Peyer's patch (tissue), 4 donors: ENCODE measurements around the gene OLR1. TPM values are rescaled to one million over a fixed set of nuclear protein-coding genes. Genes with fewer than 3 reads are reported as not detected.

Experiments
- DNase-seq, 3 donors: peaks; one replicate each; pipeline ENCODE4 v3.0.0-alpha.2; 2017 to 2019
- H3K27ac ChIP-seq, 4 donors: fragments of 200-600 bp; sonication (generic); one replicate each; pipeline ENCODE4 v1.5.1; 2016 to 2019
- H3K27me3 ChIP-seq, 2 donors: fragments of 200-600 bp; sonication (generic); one replicate each; pipeline ENCODE4 v1.5.1; 2019
- H3K36me3 ChIP-seq, 3 donors: fragments of 200-600 bp; sonication (generic); one replicate each; pipeline ENCODE4 v1.5.1; 2016 to 2019
- H3K4me1 ChIP-seq, 4 donors: fragments of 200-600 bp; sonication (generic); one replicate each; pipeline ENCODE4 v1.5.1; 2016 to 2019
- H3K4me3 ChIP-seq, 4 donors: fragments of 200-600 bp; sonication (generic); 1 replicate in 3 of 4; 2 replicates in 1 of 4; pipeline ENCODE4 v1.5.1; 2016 to 2019; ENCODE audit warnings: mild to moderate bottlenecking in 1 of 4
- H3K9me3 ChIP-seq, 4 donors: fragments of 200-600 bp; sonication (generic); one replicate each; pipeline ENCODE4 v1.5.1; 2016 to 2019; ENCODE audit warnings: mild to moderate bottlenecking in 1 of 4
- POLR2A ChIP-seq, 2 donors: fragments of 450-650 bp; IDR thresholded peaks; one replicate each; pipeline ENCODE4 v1.5.1; 2017; ENCODE audit warnings: antibody characterized with exemption in 2 of 2, mild to moderate bottlenecking in 2 of 2, moderate library complexity in 2 of 2
- total RNA-seq, 4 donors: library from RNA; depleted of rRNA; stranded (reverse); fragments of >200 nt; gene quantifications; one replicate each; pipeline ENCODE4 v1.1.0, GENCODE V29; 2016
- TF ChIP-seq, protein P1 (sequence below), 6 experiments: fragments of 450-650 bp in 4 of 6; fragments of 200-600 bp in 2 of 6; sonication (generic) in 1 of 6; IDR thresholded peaks; one replicate each; pipeline ENCODE4 v1.5.1; 2017 to 2019; ENCODE audit warnings: antibody characterized with exemption in 6 of 6, mild to moderate bottlenecking in 3 of 6, moderate library complexity in 1 of 6

OLR1 gene
- total RNA-seq, 4 donors from 2014 or later = not detected

DNA sequence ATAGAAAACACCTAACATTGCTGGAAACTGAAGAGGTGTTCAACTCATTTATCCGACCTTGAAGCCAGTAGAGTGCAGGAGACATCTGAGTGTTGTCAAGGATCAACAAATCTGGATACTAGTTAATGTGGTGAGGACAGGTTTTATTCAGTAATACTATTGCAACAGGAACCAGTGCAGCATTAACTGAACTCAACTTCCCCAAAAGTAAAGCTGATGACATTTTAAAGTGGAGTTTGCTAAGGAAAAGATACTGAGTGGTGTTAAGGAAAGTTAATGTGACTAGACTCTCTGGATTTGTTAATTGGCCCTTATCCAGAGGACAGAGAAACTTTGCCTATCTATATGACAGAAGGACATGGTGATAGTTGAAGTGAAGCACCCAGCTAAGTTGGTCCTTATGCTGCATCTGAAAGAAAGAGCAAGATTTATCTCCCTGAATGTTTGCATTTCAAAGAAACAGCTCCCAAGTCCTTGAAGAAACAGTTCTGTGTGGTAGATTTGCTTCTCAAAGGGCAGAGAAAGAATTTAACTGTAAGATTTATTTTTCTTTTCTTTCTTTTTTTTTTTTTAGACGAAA is 40.7 kb downstream of the OLR1 start:
- no peaks in the 10 kb centered on the region for H3K36me3 ChIP-seq
- no peaks in the 10 kb centered on the region for H3K27me3 ChIP-seq
- H3K9me3 ChIP-seq = no peaks in the 10 kb centered on the region
- TF ChIP-seq POLR2A (IDR thresholded peaks at IDR 0.05) = no peak
- no peak overlapping the region for H3K4me3 ChIP-seq
- H3K4me1 ChIP-seq = peaks cover 0 to 5% (median 0%) of the 10 kb centered on the region in 4 donors
- DNase-seq = no peak
- H3K27ac ChIP-seq = no peak overlapping the region

DNA sequence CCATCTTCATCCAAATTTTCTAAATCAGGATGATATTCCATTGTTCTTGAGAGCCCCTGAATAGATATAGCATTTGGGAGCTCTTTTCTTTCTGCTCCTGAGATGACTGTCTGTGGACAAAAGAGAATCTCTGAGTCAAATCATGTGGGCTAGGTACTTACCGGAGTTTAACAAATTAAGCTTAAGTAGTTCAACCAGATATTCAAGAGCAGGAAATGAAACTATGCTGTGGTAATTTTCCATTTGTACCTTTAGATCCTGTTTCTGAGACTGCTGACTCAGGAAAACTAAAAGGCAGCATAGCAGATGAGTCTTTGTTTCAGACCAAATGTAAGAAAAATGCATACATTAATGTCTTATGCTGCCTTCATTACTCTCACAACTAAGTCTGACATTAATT is 41.9 kb downstream of the OLR1 start, which contains the start of gene CLEC7A:
Gene CLEC7A, minus strand, starts transcription at position 158 of the 400 bp plus-strand sequence. Its CDS starts 117 bp downstream, at position 41.
- H3K36me3 ChIP-seq = no peaks in the 10 kb centered on the region
- H3K9me3 ChIP-seq = no peaks in the 10 kb centered on the region
- no peak for DNase-seq
- peaks cover 0 to 5% (median 0%) of the 10 kb centered on the region in 4 donors for H3K4me1 ChIP-seq
- TF ChIP-seq POLR2A (IDR thresholded peaks at IDR 0.05) = no peak
- TF ChIP-seq, protein P1, sequence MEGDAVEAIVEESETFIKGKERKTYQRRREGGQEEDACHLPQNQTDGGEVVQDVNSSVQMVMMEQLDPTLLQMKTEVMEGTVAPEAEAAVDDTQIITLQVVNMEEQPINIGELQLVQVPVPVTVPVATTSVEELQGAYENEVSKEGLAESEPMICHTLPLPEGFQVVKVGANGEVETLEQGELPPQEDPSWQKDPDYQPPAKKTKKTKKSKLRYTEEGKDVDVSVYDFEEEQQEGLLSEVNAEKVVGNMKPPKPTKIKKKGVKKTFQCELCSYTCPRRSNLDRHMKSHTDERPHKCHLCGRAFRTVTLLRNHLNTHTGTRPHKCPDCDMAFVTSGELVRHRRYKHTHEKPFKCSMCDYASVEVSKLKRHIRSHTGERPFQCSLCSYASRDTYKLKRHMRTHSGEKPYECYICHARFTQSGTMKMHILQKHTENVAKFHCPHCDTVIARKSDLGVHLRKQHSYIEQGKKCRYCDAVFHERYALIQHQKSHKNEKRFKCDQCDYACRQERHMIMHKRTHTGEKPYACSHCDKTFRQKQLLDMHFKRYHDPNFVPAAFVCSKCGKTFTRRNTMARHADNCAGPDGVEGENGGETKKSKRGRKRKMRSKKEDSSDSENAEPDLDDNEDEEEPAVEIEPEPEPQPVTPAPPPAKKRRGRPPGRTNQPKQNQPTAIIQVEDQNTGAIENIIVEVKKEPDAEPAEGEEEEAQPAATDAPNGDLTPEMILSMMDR (IDR thresholded peaks at IDR 0.05) = no peak
- no peaks in the 10 kb centered on the region for H3K27me3 ChIP-seq
- H3K4me3 ChIP-seq = peak within 1 kb of the TSS in 2 of 4 donors; percentile 5 to 34
- peak within 1 kb of the TSS in 3 of 4 donors; percentile 35 to 62 (median 40) for H3K27ac ChIP-seq

DNA sequence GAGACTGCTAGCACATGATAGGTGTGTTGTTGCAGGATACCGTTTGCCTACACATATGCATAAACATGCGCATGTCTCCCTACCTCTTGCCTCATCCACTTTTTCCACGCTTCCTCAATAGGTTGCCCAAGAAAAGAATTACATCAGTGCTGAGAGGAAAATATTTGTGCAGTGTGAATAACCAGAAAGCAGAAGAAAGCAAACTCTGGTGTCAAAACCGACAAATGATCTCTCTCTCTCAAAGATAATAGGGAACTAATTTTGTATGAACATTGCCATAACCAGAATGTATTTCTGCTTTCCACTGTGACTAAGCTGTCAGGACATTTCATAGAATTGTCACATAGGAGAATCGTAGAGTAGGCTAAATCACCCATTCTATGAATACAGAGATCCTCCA is 43.2 kb downstream of the OLR1 start:
- TF ChIP-seq, protein P1 (IDR thresholded peaks at IDR 0.05) = no peak
- no peak for TF ChIP-seq POLR2A (IDR thresholded peaks at IDR 0.05)
- H3K4me1 ChIP-seq = peaks cover 0 to 5% (median 0%) of the 10 kb centered on the region in 4 donors
- H3K36me3 ChIP-seq = no peaks in the 10 kb centered on the region
- peak overlapping the region in 1 of 4 donors; percentile 35 for H3K27ac ChIP-seq
- H3K9me3 ChIP-seq = no peaks in the 10 kb centered on the region
- no peaks in the 10 kb centered on the region for H3K27me3 ChIP-seq
- H3K4me3 ChIP-seq = peak overlapping the region in 1 of 4 donors; percentile 11
- no peak for DNase-seq

DNA sequence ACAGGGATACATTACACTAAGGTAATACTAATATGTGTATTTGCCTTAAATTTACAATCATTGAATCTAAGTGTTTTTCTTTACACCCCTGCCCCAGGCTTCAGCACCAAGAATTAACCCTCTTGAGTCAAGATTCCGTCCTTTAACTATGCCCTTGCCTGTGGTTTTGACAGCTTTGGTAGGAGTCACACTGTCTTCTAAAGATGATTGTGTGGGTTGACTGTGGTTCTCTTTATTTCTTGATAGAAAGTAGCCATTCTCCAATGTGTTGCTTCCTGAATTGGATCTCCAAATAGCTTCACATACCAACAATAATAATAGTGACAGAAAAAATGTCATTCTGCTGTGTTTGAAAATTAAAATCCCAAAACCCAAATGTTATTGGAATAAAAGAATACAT is 45.5 kb downstream of the OLR1 start:
- Histone ChIP-seq H3K4me1 (peaks cover 0 to 5% (median 0%) of the 10 kb centered on the region in 4 donors), H3K36me3 (no peaks in the 10 kb centered on the region), H3K27ac (no peak overlapping the region), H3K27me3 (no peaks in the 10 kb centered on the region), H3K4me3 (no peak overlapping the region), H3K9me3 (no peaks in the 10 kb centered on the region)
- no peak for TF ChIP-seq POLR2A (IDR thresholded peaks at IDR 0.05)
- TF ChIP-seq, protein P1 (IDR thresholded peaks at IDR 0.05) = no peak
- no peak for DNase-seq

DNA sequence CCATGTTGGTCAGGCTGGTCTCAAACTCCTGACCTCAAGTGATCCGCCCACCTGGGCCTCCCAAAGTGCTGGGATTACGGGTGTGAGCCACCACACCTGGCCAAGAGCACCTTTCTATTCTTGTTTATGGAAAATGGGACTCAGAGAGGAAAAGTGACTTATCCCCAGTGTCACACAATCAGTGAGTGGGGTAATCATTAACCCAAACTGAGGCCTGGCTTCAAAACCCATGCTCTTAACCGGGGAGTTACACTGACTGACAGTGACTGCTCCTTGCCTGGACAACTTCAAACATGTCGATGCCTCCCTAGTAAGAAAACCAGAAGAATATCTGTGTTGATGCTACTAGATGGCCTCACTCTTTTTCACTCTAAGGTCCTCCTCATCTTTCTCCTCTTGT is 49.2 kb downstream of the OLR1 start:
- Histone ChIP-seq H3K27me3 (no peaks in the 10 kb centered on the region), H3K36me3 (no peaks in the 10 kb centered on the region), H3K4me3 (no peak overlapping the region), H3K27ac (no peak overlapping the region), H3K4me1 (no peaks in the 10 kb centered on the region), H3K9me3 (no peaks in the 10 kb centered on the region)
- TF ChIP-seq POLR2A (IDR thresholded peaks at IDR 0.05) = no peak
- TF ChIP-seq, protein P1 (IDR thresholded peaks at IDR 0.05) = no peak
- DNase-seq = no peak

DNA sequence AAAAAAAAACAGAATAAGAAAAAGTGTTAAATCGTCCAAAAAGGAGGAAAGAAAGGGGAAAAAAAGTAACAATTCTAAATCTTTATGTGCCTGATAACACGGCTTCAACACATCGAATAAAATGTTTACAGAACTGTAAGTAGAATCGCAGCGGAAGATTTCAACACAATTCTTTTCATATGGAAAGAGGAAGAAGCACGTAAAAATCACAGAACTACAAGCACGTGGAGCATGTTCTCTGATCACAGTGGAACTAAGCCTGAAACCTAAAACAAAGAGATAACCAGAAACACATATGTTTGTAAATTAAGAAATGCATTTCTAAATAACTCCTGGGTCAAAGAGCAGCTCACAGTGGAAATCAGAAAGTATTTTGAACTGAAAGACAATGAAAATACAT is 50.7 kb downstream of the OLR1 start:
- H3K27ac ChIP-seq = no peak overlapping the region
- H3K4me1 ChIP-seq = no peaks in the 10 kb centered on the region
- no peak for DNase-seq
- no peaks in the 10 kb centered on the region for H3K36me3 ChIP-seq
- H3K4me3 ChIP-seq = no peak overlapping the region
- no peaks in the 10 kb centered on the region for H3K27me3 ChIP-seq
- TF ChIP-seq, protein P1 (IDR thresholded peaks at IDR 0.05) = no peak
- no peak for TF ChIP-seq POLR2A (IDR thresholded peaks at IDR 0.05)
- H3K9me3 ChIP-seq = no peaks in the 10 kb centered on the region
